Ectodermal cell (in vitro differentiated cells): ENCODE data around the gene RTRAF.

ENCODE experiments used
- H3K27ac ChIP-seq: 2 replicates; pipeline ENCODE4 v1.7.0; 2013; ENCODE audit warnings: mild to moderate bottlenecking, low read depth, low read length; ENCODE audit not compliant: insufficient read depth, poor library complexity, severe bottlenecking
- H3K27me3 ChIP-seq: 2 replicates; pipeline ENCODE4 v1.7.0; 2013; ENCODE audit warnings: mild to moderate bottlenecking, low read length; ENCODE audit not compliant: insufficient read depth, control insufficient read depth, poor library complexity, severe bottlenecking
- H3K36me3 ChIP-seq: one replicate; pipeline ENCODE4 v1.7.0; 2013; ENCODE audit warnings: low read length; ENCODE audit not compliant: control insufficient read depth, insufficient read depth
- H3K4me1 ChIP-seq: one replicate; pipeline ENCODE4 v1.7.0; 2013; ENCODE audit warnings: low read length; ENCODE audit not compliant: control insufficient read depth, insufficient read depth
- H3K4me3 ChIP-seq: 2 replicates; pipeline ENCODE4 v1.7.0; 2013; ENCODE audit warnings: low read depth, low read length, control low read depth; ENCODE audit not compliant: insufficient read depth
- H3K9me3 ChIP-seq: 2 replicates; pipeline ENCODE4 v1.7.0; 2013; ENCODE audit warnings: mild to moderate bottlenecking, low read length, moderate library complexity; ENCODE audit not compliant: control insufficient read depth
- WGBS, 2 experiments: methylation state at CpG; one replicate each; pipeline ENCODE4 v1.1.7; 2013; ENCODE audit warnings: missing lambda C conversion rate in 2 of 2; 5-methylcytosine and 5-hydroxymethylcytosine counted together

Gene RTRAF

DNA sequence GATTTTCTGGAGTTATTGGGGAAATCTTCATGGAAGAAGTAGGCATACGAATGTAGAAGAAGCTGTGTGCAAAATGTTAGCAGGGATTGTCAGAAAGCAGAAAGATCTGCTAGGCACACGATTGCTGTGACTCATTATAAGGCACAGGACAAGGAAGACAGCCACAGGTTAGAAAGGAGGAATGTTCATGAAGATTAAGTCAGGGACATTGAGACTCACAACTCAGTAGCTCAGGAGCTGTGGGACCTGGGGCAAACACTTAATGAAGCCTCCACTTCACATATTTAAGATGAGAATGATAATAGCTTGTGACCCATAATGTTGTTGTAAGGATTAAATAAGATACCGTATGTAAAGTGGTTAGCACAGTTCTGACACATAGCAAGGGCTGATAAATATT lies 26.6 kb upstream of the RTRAF start:
- no peaks in the 10 kb centered on the region for H3K4me1 ChIP-seq
- 87 to 90% methylated on average over 2 of the region's 3 CpGs for WGBS, 2 experiments
- peaks cover 5% of the 10 kb centered on the region for H3K9me3 ChIP-seq
- no peaks in the 10 kb centered on the region for H3K27me3 ChIP-seq
- H3K36me3 ChIP-seq = peaks cover 7% of the 10 kb centered on the region
- no peak overlapping the region for H3K4me3 ChIP-seq
- H3K27ac ChIP-seq = no peak overlapping the region

DNA sequence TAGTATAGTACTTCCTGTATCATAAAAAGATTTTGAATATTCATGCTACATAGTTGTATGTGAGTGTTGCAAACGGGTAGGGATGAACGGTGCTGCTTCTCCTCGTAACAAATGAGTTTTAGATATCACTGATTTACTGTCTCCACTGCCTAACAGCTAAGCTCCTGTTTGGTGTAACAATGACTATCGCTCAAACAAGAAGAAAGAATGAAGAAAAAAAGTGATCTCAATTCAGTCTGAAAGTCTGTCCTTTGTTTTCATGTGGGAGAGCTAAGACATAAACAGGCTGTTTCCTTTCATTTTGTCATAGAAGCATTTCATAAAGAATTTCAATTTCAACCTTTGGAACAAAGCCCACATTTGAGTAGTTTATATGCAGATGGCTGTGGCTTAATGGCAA lies 26.1 kb upstream of the RTRAF start:
- Histone ChIP-seq H3K4me3 (no peak overlapping the region), H3K4me1 (no peaks in the 10 kb centered on the region), H3K27ac (no peak overlapping the region), H3K27me3 (no peaks in the 10 kb centered on the region), H3K36me3 (peaks cover 6% of the 10 kb centered on the region), H3K9me3 (peaks cover 2% of the 10 kb centered on the region)
- 90 to 95% methylated on average over 4 of the region's 4 CpGs for WGBS, 2 experiments

DNA sequence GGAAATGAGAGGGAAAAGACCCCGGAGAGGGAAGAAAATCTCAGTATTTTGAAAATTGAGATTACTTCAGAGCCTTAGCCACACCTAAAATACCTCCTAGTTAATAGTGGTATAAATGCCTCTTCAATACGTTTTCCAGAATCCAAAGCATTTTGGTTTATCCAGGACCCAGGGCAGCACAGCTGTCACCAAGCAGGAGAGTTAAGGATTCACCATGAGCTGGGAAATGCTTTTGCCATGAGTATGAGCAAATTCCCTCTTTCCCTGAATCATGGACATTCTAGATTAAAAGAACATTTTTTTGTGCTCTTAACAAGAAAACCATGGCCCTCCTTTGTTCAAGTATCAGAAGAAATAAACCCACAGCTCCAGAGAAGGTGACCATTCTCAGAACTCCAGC lies 21.8 kb upstream of the RTRAF start:
- Histone ChIP-seq H3K27me3 (no peaks in the 10 kb centered on the region), H3K4me1 (no peaks in the 10 kb centered on the region), H3K27ac (no peak overlapping the region), H3K36me3 (no peaks in the 10 kb centered on the region), H3K9me3 (no peaks in the 10 kb centered on the region), H3K4me3 (no peak overlapping the region)
- 94 to 100% methylated on average over 1 to 2 of the region's 2 CpGs for WGBS, 2 experiments

DNA sequence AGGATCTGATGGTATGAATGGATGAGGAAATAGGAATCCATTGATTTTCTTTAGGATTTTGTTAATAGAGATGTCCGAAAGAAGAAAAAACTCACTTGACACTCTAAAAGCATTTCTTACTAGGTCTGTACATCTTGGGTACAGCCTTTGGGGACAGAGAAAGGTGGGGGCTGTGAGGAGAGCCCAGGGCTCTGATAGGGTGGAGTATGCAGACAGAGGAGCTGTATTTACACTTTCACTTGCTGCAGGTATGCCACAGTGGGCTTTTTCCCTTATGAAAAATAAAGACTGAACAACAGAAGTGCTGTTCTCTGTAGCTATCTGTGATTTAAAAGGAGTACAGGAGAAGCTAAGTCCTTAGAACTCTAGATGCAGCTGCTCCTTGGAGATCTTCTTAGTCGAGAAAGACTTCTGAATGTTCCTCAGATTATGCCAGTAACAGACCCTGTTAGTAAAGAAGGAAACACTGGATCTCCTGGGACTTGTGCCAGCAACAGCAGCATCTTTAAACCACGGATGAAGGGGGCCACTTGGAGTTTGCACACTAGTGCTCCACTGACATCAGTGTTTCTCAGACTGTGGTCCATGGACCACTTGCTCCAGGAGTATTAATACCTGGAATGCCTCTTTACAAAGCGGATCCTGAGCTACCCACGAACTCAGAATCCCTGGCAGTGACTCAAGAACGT lies 19.4 kb upstream of the RTRAF start:
- WGBS, 2 experiments = 91 to 93% methylated on average over 6 of the region's 6 CpGs
- Histone ChIP-seq H3K27ac (no peak overlapping the region), H3K4me3 (no peak overlapping the region), H3K4me1 (no peaks in the 10 kb centered on the region), H3K36me3 (no peaks in the 10 kb centered on the region), H3K27me3 (no peaks in the 10 kb centered on the region), H3K9me3 (no peaks in the 10 kb centered on the region)

DNA sequence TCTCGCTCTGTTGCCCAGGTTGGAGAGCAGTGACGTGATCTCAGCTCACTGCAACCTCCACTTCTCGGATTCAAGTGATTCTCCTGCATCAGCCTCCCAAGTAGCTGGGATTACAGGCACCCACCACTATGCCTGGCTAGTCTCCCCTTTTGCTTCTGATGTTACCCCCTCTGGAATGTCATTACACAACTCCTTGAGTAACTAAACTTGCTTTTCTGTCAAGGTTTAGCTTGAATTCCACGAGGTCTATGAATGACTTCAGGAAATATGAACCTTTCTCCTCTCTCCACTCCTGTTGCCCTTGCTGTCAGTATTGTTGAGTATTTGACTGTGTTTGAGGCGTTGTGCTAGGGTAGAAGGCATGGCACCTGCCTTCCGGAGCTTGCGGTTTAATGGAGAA lies 16.8 kb upstream of the RTRAF start:
- H3K4me1 ChIP-seq = no peaks in the 10 kb centered on the region
- H3K27ac ChIP-seq = no peak overlapping the region
- no peak overlapping the region for H3K4me3 ChIP-seq
- H3K9me3 ChIP-seq = no peaks in the 10 kb centered on the region
- WGBS, 2 experiments = 92 to 94% methylated on average over 7 of the region's 7 CpGs
- no peaks in the 10 kb centered on the region for H3K27me3 ChIP-seq
- no peaks in the 10 kb centered on the region for H3K36me3 ChIP-seq

DNA sequence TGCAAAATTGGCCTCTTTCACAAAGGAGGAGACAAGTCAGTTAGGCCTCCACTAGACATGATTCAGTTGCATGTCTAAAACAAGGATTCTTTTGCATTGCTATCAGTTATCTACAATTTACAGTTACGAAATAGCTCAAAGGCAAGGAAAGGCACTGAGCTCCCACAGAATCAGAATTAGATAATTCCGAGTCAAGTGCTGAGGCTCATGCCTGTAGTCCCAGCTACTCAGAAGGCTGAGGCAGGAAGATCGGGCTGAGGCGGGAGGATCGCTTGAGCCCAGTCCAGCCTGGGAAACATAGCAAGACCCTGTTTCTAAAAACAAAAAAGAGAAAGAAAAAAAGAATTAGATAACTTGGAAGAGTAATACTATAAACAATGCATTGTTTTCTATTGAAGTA lies 12.3 kb upstream of the RTRAF start:
- H3K4me3 ChIP-seq = no peak overlapping the region
- no peaks in the 10 kb centered on the region for H3K36me3 ChIP-seq
- H3K27me3 ChIP-seq = no peaks in the 10 kb centered on the region
- H3K4me1 ChIP-seq = no peaks in the 10 kb centered on the region
- 92 to 95% methylated on average over 5 of the region's 5 CpGs for WGBS, 2 experiments
- H3K9me3 ChIP-seq = no peaks in the 10 kb centered on the region
- no peak overlapping the region for H3K27ac ChIP-seq

DNA sequence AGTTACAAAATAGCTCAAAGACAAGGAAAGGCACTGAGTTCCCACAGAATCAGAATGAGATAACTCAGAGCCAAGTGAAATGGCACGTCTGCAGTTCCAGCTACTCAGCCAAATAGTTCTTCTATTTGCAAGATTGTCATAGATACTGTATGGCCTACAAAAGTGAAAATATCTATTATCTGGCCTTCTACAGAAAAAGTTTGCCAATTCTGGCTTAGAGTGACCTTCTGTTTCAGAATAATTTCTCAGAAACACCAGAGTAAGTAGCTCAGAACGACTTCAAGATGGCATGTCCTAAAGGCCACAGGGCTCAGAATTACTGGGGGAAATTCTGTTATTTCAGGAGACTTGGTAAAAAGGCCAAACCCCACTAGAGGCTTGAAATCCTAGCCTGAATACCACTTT lies 10.7 kb upstream of the RTRAF start:
- H3K4me1 ChIP-seq = no peaks in the 10 kb centered on the region
- no peaks in the 10 kb centered on the region for H3K27me3 ChIP-seq
- H3K4me3 ChIP-seq = no peak overlapping the region
- 49 to 52% methylated on average over 2 of the region's 2 CpGs for WGBS, 2 experiments
- no peak overlapping the region for H3K27ac ChIP-seq
- no peaks in the 10 kb centered on the region for H3K36me3 ChIP-seq
- no peaks in the 10 kb centered on the region for H3K9me3 ChIP-seq

DNA sequence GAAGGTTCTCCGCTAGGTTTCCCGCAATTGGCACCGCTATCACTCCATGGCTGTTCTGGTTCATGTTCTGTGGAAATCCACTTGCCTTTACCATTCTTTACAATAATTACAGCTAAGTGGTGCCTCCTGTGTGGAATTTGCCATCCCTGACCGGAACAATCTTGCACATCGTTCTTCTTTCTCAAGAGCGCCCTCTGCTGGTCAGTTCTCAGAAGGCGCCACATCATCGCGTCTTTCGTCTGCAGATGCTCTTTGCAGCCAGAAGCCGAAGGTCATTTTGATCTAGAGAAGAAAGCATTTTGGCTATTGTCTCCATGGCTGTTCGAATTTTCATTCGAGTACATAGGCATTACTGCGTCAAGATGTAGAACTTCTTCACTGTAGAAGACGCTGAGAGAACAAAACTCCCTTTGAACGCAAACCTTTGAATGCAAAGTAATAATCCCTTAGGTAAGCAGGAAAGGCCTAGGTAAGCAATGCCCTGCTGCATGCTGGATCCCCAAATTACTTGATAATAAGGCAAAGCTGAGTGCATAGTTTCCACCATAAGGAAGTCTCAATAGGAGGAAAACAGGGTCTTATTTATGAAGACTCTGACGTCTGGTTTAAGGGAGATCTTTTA lies 10.1 kb upstream of the RTRAF start:
- H3K27ac ChIP-seq = no peak overlapping the region
- H3K4me1 ChIP-seq = no peaks in the 10 kb centered on the region
- H3K27me3 ChIP-seq = no peaks in the 10 kb centered on the region
- WGBS, 2 experiments = 29 to 31% methylated on average over 17 of the region's 17 CpGs
- H3K9me3 ChIP-seq = no peaks in the 10 kb centered on the region
- H3K36me3 ChIP-seq = no peaks in the 10 kb centered on the region
- H3K4me3 ChIP-seq = no peak overlapping the region

DNA sequence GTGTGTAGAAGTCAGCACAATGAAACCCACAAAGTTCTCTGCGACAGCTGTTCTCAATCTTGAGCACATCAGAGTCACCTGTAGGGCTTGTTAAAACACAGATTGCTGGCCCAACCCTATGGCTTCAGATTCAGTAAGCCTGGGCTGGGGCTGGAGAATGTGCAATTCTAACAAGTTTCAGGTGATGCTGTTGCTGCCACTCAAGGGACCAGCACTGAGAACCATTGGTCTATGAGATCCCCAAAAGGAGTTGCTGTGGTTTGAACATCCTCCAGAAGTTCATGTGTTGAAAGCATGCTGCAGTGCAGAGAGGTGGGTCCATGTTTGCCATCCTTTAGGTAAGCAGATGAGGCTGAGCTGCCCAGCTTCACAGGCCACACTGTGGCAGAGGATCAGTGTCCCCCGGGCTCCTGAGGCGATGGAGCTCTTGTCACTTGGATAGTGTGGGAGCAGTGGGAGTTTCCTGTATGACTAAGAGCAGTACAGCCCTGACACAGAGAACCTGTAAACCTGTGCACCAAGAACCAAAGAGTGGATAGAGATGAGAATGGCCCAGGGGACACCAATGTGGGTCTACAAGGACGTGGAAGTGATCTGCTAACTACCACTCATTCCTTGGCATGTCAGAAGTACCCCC lies 8.0 kb upstream of the RTRAF start:
- Histone ChIP-seq H3K4me1 (no peaks in the 10 kb centered on the region), H3K36me3 (no peaks in the 10 kb centered on the region), H3K27me3 (no peaks in the 10 kb centered on the region), H3K4me3 (no peak overlapping the region), H3K27ac (no peak overlapping the region), H3K9me3 (no peaks in the 10 kb centered on the region)
- WGBS, 2 experiments = 95 to 96% methylated on average over 4 of the region's 4 CpGs

DNA sequence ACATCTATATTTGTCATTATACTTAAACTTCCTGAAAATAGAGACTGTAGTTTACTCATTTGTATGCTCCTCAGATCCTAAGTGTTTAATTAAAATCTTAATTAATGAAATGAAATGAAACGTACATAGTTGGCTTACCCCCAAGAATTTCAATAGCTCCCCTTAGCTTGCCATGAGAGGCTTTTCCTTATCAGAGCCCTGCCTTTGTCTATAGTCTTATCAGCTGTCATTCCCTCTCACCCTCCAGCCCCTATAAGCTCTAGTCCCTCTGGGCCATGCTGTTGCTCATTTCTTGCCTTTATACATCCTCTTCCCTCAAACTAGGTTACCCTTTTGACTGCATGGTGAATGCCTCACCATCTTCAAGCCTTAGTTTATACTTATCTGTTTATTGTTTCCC lies 1.1 kb upstream of the RTRAF start:
- 81 to 84% methylated on average over 1 of the region's 1 CpG for WGBS, 2 experiments
- peaks cover 3% of the 10 kb centered on the region for H3K4me1 ChIP-seq
- H3K36me3 ChIP-seq = peaks cover 9% of the 10 kb centered on the region
- H3K27ac ChIP-seq = no peak overlapping the region
- no peaks in the 10 kb centered on the region for H3K9me3 ChIP-seq
- H3K4me3 ChIP-seq = no peak overlapping the region
- no peaks in the 10 kb centered on the region for H3K27me3 ChIP-seq
